Measurements from ENCODE around the gene ABI3. TPM values are rescaled to one million over a fixed set of nuclear protein-coding genes. Genes with fewer than 3 reads are reported as not detected.

Gene ABI3
- total RNA-seq, 2 donors from 2014 or later = 8.9 to 10.8 TPM

- ATAC-seq (ENCODE audit: insufficient number of reproducible peaks, low FRiP score, low read depth) (no peak), DNase-seq (ENCODE audit: low spot score) (no peak)
- Histone ChIP-seq H3K4me3 (no peak overlapping the region), H3K27me3 (replicated peaks; ENCODE audit: insufficient read depth) (peaks cover 4% of the 10 kb centered on the region), H3K9me3 (no peaks in the 10 kb centered on the region), H3K36me3 (no peaks in the 10 kb centered on the region), H3K4me1 (ENCODE audit: control insufficient read depth in 1 of 2, low read depth in 2 of 2) (peaks cover 0 to 2% of the 10 kb centered on the region in 2 donors), H3K27ac (no peak overlapping the region)
- TF ChIP-seq CTCF (IDR thresholded peaks at IDR 0.05) = no peak
These were observed 2.9 kb downstream of the ABI3 start for GRCh38 chr17:49213399-49213798.

- no peak for TF ChIP-seq CTCF (IDR thresholded peaks at IDR 0.05)
- H3K9me3 ChIP-seq = no peaks in the 10 kb centered on the region
- no peaks in the 10 kb centered on the region for H3K36me3 ChIP-seq
- H3K4me3 ChIP-seq = no peak overlapping the region
- H3K4me1 ChIP-seq (ENCODE audit: control insufficient read depth in 1 of 2, low read depth in 2 of 2) = peaks cover 0 to 2% of the 10 kb centered on the region in 2 donors
- no peak overlapping the region for H3K27ac ChIP-seq
- peaks cover 4% of the 10 kb centered on the region for H3K27me3 ChIP-seq (replicated peaks; ENCODE audit: insufficient read depth)
- DNase-seq (ENCODE audit: low spot score) (no peak), ATAC-seq (ENCODE audit: insufficient number of reproducible peaks, low FRiP score, low read depth) (no peak)
These were observed 3.3 kb downstream of the ABI3 start for GRCh38 chr17:49213847-49214246.

GRCh38 chr17:49214676-49215360 lies 4.3 kb downstream of the ABI3 start:
- ATAC-seq (ENCODE audit: insufficient number of reproducible peaks, low FRiP score, low read depth) (no peak), DNase-seq (ENCODE audit: low spot score) (no peak)
- TF ChIP-seq CTCF (IDR thresholded peaks at IDR 0.05) = no peak
- no peak overlapping the region for H3K4me3 ChIP-seq
- no peaks in the 10 kb centered on the region for H3K36me3 ChIP-seq
- H3K4me1 ChIP-seq (ENCODE audit: control insufficient read depth in 1 of 2, low read depth in 2 of 2) = peaks cover 0 to 2% of the 10 kb centered on the region in 2 donors
- H3K27ac ChIP-seq = no peak overlapping the region
- peaks cover 1% of the 10 kb centered on the region for H3K27me3 ChIP-seq (replicated peaks; ENCODE audit: insufficient read depth)
- no peaks in the 10 kb centered on the region for H3K9me3 ChIP-seq

- DNase-seq (ENCODE audit: low spot score) = no peak
- no peak for ATAC-seq (ENCODE audit: insufficient number of reproducible peaks, low FRiP score, low read depth)
- no peaks in the 10 kb centered on the region for H3K27me3 ChIP-seq (replicated peaks; ENCODE audit: insufficient read depth)
- no peak for TF ChIP-seq CTCF (IDR thresholded peaks at IDR 0.05)
- H3K27ac ChIP-seq = no peak overlapping the region
- no peak overlapping the region for H3K4me3 ChIP-seq
- no peaks in the 10 kb centered on the region for H3K9me3 ChIP-seq
- H3K36me3 ChIP-seq = no peaks in the 10 kb centered on the region
- H3K4me1 ChIP-seq (ENCODE audit: control insufficient read depth in 1 of 2, low read depth in 2 of 2) = peaks cover 0 to 2% of the 10 kb centered on the region in 2 donors
These were observed 6.0 kb downstream of the ABI3 start for GRCh38 chr17:49216482-49216881.

- no peaks in the 10 kb centered on the region for H3K27me3 ChIP-seq (replicated peaks; ENCODE audit: insufficient read depth)
- no peak overlapping the region for H3K27ac ChIP-seq
- no peaks in the 10 kb centered on the region for H3K9me3 ChIP-seq
- DNase-seq (ENCODE audit: low spot score) (no peak), ATAC-seq (ENCODE audit: insufficient number of reproducible peaks, low FRiP score, low read depth) (no peak)
- peaks cover 0 to 2% of the 10 kb centered on the region in 2 donors for H3K4me1 ChIP-seq (ENCODE audit: control insufficient read depth in 1 of 2, low read depth in 2 of 2)
- TF ChIP-seq CTCF (IDR thresholded peaks at IDR 0.05) = no peak
- no peaks in the 10 kb centered on the region for H3K36me3 ChIP-seq
- H3K4me3 ChIP-seq = no peak overlapping the region
These were observed 6.6 kb downstream of the ABI3 start for GRCh38 chr17:49216953-49217650.
